Prostate gland (tissue), 2 donors: ENCODE data around the gene SLC16A8. TPM values are rescaled to one million over a fixed set of nuclear protein-coding genes. Genes with fewer than 3 reads are reported as not detected.
"Not testable (repeated sequence)": the region's sequence is repeated elsewhere in the genome, so short reads cannot be mapped to it uniquely, and the experiment has no call there.

Experiments used
- DNase-seq: peaks from one replicate; pipeline ENCODE4 v3.0.0-alpha.2; 2019; ENCODE audit warnings: low spot score
- H3K27ac ChIP-seq, 2 donors: fragments of 200-600 bp; sonication (generic); 2 replicates each; pipeline ENCODE4 v1.5.1; 2017 to 2019
- H3K27me3 ChIP-seq: fragments of 200-600 bp; sonication (generic); replicated peaks from 2 replicates; pipeline ENCODE4 v1.5.1; 2019; ENCODE audit not compliant: insufficient read depth
- H3K36me3 ChIP-seq, 2 donors: fragments of 200-600 bp; sonication (generic); 1 replicate in 1 of 2; 2 replicates in 1 of 2; pipeline versions ENCODE4 v1.5.1 to v1.8.1; 2017 to 2019
- H3K4me1 ChIP-seq: fragments of 200-600 bp; sonication (generic); replicated peaks from 2 replicates; pipeline ENCODE4 v1.5.1; 2019
- H3K4me3 ChIP-seq, 2 donors: fragments of 200-600 bp; sonication (generic); 2 replicates each; pipeline ENCODE4 v1.5.1; 2017 to 2019
- H3K9me3 ChIP-seq: fragments of 200-600 bp; sonication (generic); 2 replicates; pipeline ENCODE4 v1.5.1; 2017
- CTCF ChIP-seq, 4 experiments: fragments of 200-600 bp in 2 of 4; fragments of 450-650 bp in 2 of 4; sonication (generic) in 2 of 4; IDR thresholded peaks; 1 replicate in 3 of 4; 2 replicates in 1 of 4; pipeline ENCODE4 v1.5.1; 2016 to 2019; ENCODE audit warnings: antibody characterized with exemption in 4 of 4, mild to moderate bottlenecking in 2 of 4, moderate library complexity in 2 of 4
- POLR2A ChIP-seq: fragments of 450-650 bp; IDR thresholded peaks from one replicate; pipeline ENCODE4 v1.6.1; 2016; ENCODE audit warnings: antibody characterized with exemption, mild to moderate bottlenecking
- POLR2AphosphoS5 ChIP-seq: sonication (generic); formaldehyde crosslinking; IDR thresholded peaks from one replicate; pipeline ENCODE4 v1.6.1; 2017; ENCODE audit warnings: antibody characterized with exemption
- WGBS: methylation state at CpG from one replicate; pipeline ENCODE4 v1.1.5; 2018; 5-methylcytosine and 5-hydroxymethylcytosine counted together
- intact Hi-C: fragments of 100-400 bp; cut with DNase I; formaldehyde crosslinking; loops from one replicate; pipeline ENCODE4 v1.14.2; 2022
- total RNA-seq, 2 donors: library from RNA; depleted of rRNA; stranded (reverse); fragments of >200 nt; gene quantifications; one replicate each; pipeline ENCODE4 v1.1.0, GENCODE V29; 2016

SLC16A8 gene
- total RNA-seq, 2 donors from 2014 or later, result 0.28 to 0.59 TPM

DNA sequence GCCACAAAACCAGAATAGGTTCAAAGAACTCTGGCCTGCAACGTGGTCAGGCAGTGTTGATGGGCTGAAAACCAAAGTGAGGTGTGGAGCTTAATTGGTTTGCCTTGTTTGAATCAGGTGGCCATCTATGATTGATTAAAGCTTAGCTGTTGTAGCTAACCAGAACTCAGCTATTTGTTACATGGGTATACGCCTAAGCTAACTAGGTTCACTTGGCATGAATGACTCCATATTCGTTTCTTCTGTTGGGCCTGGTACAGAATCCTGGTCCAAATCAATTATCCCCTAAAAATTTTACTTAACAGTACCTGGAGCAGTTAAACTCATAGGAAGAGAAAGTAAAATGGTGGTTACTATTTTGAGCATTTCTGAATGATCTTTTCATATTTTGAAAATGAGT lies 34.2 kb upstream of the SLC16A8 start:
- TF ChIP-seq POLR2A (no peak), POLR2AphosphoS5 (no peak), CTCF (IDR thresholded peaks at IDR 0.05) (no peak)
- 91% methylated on average over 3 of the region's 3 CpGs for WGBS
- Histone ChIP-seq H3K36me3 (no peaks in the 10 kb centered on the region), H3K4me1 (no peaks in the 10 kb centered on the region), H3K4me3 (no peak overlapping the region), H3K9me3 (no peaks in the 10 kb centered on the region), H3K27ac (no peak overlapping the region), H3K27me3 (no peaks in the 10 kb centered on the region)
- intact Hi-C loops, result loop anchor here (10.0 kb wide), 2 partner anchors 57 to 107 kb away; no protein-coding TSS in a partner anchor
- DNase-seq, result no peak

GRCh38 chr22:38117556-38117955 lies 33.6 kb upstream of the SLC16A8 start:
- not testable (repeated sequence) for H3K36me3 ChIP-seq
- intact Hi-C loops, result loop anchor here (10.0 kb wide), 2 partner anchors 57 to 107 kb away; no protein-coding TSS in a partner anchor
- 87% methylated on average over 10 of the region's 10 CpGs for WGBS

GRCh38 chr22:38115423-38116205 lies 31.6 kb upstream of the SLC16A8 start:
- no peak for DNase-seq
- Histone ChIP-seq H3K4me1 (no peaks in the 10 kb centered on the region), H3K36me3 (no peaks in the 10 kb centered on the region), H3K4me3 (no peak overlapping the region), H3K9me3 (no peaks in the 10 kb centered on the region), H3K27ac (no peak overlapping the region), H3K27me3 (no peaks in the 10 kb centered on the region)
- TF ChIP-seq POLR2AphosphoS5, result no peak
- TF ChIP-seq POLR2A, result no peak
- TF ChIP-seq CTCF (IDR thresholded peaks at IDR 0.05), result no peak
- intact Hi-C loops, result loop anchor here (2.0 to 10.0 kb wide), 3 partner anchors 59 to 237 kb away; no protein-coding TSS in a partner anchor
- WGBS, result 94% methylated on average over 31 of the region's 31 CpGs

More at GRCh38 chr22:38117556-38117955, 33.6 kb upstream of the SLC16A8 start:
- not testable (repeated sequence) for DNase-seq, H3K4me3 ChIP-seq, H3K27me3 ChIP-seq, H3K27ac ChIP-seq, H3K9me3 ChIP-seq, H3K4me1 ChIP-seq

- TF ChIP-seq POLR2AphosphoS5 (peak; percentile 59), POLR2A (no peak), CTCF (IDR thresholded peaks at IDR 0.05) (peak; percentile 72 to 92 (median 90))
- no peaks in the 10 kb centered on the region for H3K4me1 ChIP-seq
- DNase-seq, result peak; percentile 82
- intact Hi-C loops, result loop anchor here (2.0 to 10.0 kb wide), 3 partner anchors 60 to 238 kb away; no protein-coding TSS in a partner anchor
- H3K9me3 ChIP-seq, result no peaks in the 10 kb centered on the region
- no peaks in the 10 kb centered on the region for H3K36me3 ChIP-seq
- H3K27me3 ChIP-seq, result no peaks in the 10 kb centered on the region
- no peak overlapping the region for H3K27ac ChIP-seq
- WGBS, result 54% methylated on average over 32 of the region's 32 CpGs
- no peak overlapping the region for H3K4me3 ChIP-seq
Observed at GRCh38 chr22:38114484-38115398, 30.8 kb upstream of the SLC16A8 start.

GRCh38 chr22:38112381-38112780 lies 28.4 kb upstream of the SLC16A8 start:
- Histone ChIP-seq H3K27ac (no peak overlapping the region), H3K4me1 (no peaks in the 10 kb centered on the region), H3K4me3 (no peak overlapping the region), H3K9me3 (no peaks in the 10 kb centered on the region), H3K27me3 (no peaks in the 10 kb centered on the region), H3K36me3 (no peaks in the 10 kb centered on the region)
- intact Hi-C loops, result loop anchor here (10.0 kb wide), 2 partner anchors 62 to 112 kb away; no protein-coding TSS in a partner anchor
- WGBS, result 97% methylated on average over 8 of the region's 22 CpGs
- DNase-seq, result no peak
- TF ChIP-seq POLR2AphosphoS5 (no peak), CTCF (IDR thresholded peaks at IDR 0.05) (no peak), POLR2A (no peak)
